ENCODE results near the gene TNRC18. TPM values are rescaled to one million over a fixed set of nuclear protein-coding genes. Genes with fewer than 3 reads are reported as not detected.

Gene TNRC18
- total and polyA plus RNA-seq, 9 of the 15 experiments (the other 6 are each of a cell fraction or from before 2014, with no cell fraction given), result 0.03 to 43.2 (median 18.0) TPM

DNA sequence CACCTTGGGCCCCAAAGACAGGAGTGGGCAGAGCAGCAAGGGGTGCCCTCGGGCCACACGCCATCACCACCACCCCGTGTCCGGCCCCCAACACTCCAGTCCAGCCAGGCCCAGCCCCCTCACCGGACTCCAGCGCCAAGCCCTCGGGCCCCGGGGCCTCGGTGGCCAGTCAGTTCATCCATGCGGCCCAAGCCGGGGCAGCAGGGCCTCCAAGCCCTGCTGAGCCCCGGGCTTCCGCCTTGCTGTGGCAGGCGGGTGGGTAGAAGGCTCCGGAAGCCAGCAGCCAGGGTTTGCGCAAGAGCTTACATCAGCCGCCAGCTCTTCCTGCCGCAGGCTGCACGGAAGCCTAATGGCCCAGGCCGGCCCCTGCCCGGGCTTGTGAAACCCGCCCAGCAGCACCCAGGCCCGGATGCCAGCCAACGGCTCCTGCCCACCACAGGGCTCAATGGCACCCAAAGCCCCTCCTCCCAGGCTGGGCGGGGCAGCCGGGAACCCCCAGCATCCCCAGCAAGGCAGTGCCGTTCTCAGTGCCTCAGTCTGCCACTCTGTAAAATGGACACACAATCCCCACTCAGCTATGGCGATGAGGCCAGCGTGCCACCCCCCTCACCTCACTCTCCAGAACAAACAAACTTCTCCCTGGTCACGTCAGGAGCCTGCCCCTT is 26.5 kb downstream of the TNRC18 start (continued):
- TF ChIP-seq SIX5 (IDR thresholded peaks at IDR 0.05; ENCODE audit: borderline replicate concordance in 1 of 2, insufficient read depth in 1 of 2, low read depth in 1 of 2, low read length in 2 of 2) (no peak), NR4A1 (CRISPR knock-in tag; IDR thresholded peaks at IDR 0.05) (no peak), NR4A1 (tag; IDR thresholded peaks at IDR 0.05) (no peak), TRIM24 (IDR thresholded peaks at IDR 0.05) (peak; percentile 21 to 49; a peak in 1 of 4 replicates), SNRNP70 (optimal IDR thresholded peaks at IDR 0.05; ENCODE audit: low read depth, low read length) (no peak), ETV1 (tag; conservative IDR thresholded peaks at IDR 0.05; ENCODE audit: low read depth) (peak; percentile 57; the same call in 1 of the 2 replicates), GTF2E2 (tag; IDR thresholded peaks at IDR 0.05) (no peak), MAZ (CRISPR knock-in tag; conservative IDR thresholded peaks at IDR 0.05 in 1 of 2, IDR thresholded peaks at IDR 0.05 in 1 of 2) (peak in 1 of 2 experiments; percentile 41; a peak in 2 of 4 replicates), SMARCA5 (IDR thresholded peaks at IDR 0.05) (peak; percentile 89), PHF20 (IDR thresholded peaks at IDR 0.05; ENCODE audit: partially characterized antibody) (no peak), PHB2 (IDR thresholded peaks at IDR 0.05; ENCODE audit: low read depth) (no peak), CEBPG (CRISPR knock-in tag; IDR thresholded peaks at IDR 0.05) (peak; percentile 77), CEBPG (tag; conservative IDR thresholded peaks at IDR 0.05 in 1 of 2, IDR thresholded peaks at IDR 0.05 in 1 of 2) (peak; percentile 80 to 87), NR2C1 (IDR thresholded peaks at IDR 0.05) (no peak), NR2C1 (tag; IDR thresholded peaks at IDR 0.05) (no peak), MCM7 (IDR thresholded peaks at IDR 0.05) (no peak), CREM (IDR thresholded peaks at IDR 0.05; ENCODE audit: low read depth) (no peak), HDAC2 (IDR thresholded peaks at IDR 0.05) (peak; percentile 93), HNRNPH1 (optimal IDR thresholded peaks at IDR 0.05; ENCODE audit: low read depth, low read length) (no peak), NELFE (IDR thresholded peaks at IDR 0.05; ENCODE audit: insufficient read depth, insufficient read length) (no peak), POLR3A (IDR thresholded peaks at IDR 0.05; ENCODE audit: borderline replicate concordance, extremely low read depth, insufficient read depth, insufficient read length) (no peak)
- TF ChIP-seq, protein P1, sequence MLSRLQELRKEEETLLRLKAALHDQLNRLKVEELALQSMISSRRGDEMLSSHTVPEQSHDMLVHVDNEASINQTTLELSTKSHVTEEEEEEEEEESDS (CRISPR knock-in tag; IDR thresholded peaks at IDR 0.05), result no peak
- TF ChIP-seq, protein P2, sequence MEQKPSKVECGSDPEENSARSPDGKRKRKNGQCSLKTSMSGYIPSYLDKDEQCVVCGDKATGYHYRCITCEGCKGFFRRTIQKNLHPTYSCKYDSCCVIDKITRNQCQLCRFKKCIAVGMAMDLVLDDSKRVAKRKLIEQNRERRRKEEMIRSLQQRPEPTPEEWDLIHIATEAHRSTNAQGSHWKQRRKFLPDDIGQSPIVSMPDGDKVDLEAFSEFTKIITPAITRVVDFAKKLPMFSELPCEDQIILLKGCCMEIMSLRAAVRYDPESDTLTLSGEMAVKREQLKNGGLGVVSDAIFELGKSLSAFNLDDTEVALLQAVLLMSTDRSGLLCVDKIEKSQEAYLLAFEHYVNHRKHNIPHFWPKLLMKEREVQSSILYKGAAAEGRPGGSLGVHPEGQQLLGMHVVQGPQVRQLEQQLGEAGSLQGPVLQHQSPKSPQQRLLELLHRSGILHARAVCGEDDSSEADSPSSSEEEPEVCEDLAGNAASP (IDR thresholded peaks at IDR 0.05), result no peak
- TF ChIP-seq, protein P3, sequence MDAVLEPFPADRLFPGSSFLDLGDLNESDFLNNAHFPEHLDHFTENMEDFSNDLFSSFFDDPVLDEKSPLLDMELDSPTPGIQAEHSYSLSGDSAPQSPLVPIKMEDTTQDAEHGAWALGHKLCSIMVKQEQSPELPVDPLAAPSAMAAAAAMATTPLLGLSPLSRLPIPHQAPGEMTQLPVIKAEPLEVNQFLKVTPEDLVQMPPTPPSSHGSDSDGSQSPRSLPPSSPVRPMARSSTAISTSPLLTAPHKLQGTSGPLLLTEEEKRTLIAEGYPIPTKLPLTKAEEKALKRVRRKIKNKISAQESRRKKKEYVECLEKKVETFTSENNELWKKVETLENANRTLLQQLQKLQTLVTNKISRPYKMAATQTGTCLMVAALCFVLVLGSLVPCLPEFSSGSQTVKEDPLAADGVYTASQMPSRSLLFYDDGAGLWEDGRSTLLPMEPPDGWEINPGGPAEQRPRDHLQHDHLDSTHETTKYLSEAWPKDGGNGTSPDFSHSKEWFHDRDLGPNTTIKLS (IDR thresholded peaks at IDR 0.05; ENCODE audit: borderline replicate concordance, low read depth), result no peak
- TF ChIP-seq, protein P4, sequence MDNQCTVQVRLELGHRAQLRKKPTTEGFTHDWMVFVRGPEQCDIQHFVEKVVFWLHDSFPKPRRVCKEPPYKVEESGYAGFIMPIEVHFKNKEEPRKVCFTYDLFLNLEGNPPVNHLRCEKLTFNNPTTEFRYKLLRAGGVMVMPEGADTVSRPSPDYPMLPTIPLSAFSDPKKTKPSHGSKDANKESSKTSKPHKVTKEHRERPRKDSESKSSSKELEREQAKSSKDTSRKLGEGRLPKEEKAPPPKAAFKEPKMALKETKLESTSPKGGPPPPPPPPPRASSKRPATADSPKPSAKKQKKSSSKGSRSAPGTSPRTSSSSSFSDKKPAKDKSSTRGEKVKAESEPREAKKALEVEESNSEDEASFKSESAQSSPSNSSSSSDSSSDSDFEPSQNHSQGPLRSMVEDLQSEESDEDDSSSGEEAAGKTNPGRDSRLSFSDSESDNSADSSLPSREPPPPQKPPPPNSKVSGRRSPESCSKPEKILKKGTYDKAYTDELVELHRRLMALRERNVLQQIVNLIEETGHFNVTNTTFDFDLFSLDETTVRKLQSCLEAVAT (IDR thresholded peaks at IDR 0.05), result no peak
- TF ChIP-seq, protein P5, sequence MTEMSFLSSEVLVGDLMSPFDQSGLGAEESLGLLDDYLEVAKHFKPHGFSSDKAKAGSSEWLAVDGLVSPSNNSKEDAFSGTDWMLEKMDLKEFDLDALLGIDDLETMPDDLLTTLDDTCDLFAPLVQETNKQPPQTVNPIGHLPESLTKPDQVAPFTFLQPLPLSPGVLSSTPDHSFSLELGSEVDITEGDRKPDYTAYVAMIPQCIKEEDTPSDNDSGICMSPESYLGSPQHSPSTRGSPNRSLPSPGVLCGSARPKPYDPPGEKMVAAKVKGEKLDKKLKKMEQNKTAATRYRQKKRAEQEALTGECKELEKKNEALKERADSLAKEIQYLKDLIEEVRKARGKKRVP (CRISPR knock-in tag; IDR thresholded peaks at IDR 0.05), result peak; percentile 88
